ENCODE data around the gene SLC16A8. TPM values are rescaled to one million over a fixed set of nuclear protein-coding genes. Genes with fewer than 3 reads are reported as not detected.

Gene SLC16A8
- total RNA-seq, 4 donors from 2014 or later, result not detected

- peaks cover 3 to 56% (median 11%) of the 10 kb centered on the region in 4 donors for H3K27me3 ChIP-seq
- no peaks in the 10 kb centered on the region for H3K9me3 ChIP-seq
- intact Hi-C loops (cut with DNase I), result no loop called here
- no peak overlapping the region for H3K27ac ChIP-seq
- peaks cover 0 to 5% (median 0%) of the 10 kb centered on the region in 3 donors for H3K36me3 ChIP-seq
- peaks cover 17 to 38% (median 29%) of the 10 kb centered on the region in 3 donors for H3K4me1 ChIP-seq
- 86 to 100% methylated on average over 2 to 7 of the region's 25 CpGs for WGBS, 2 donors
- H3K4me3 ChIP-seq, result no peak overlapping the region
- TF ChIP-seq CTCF (IDR thresholded peaks at IDR 0.05), result no peak
- TF ChIP-seq POLR2A (IDR thresholded peaks at IDR 0.05), result no peak
- no peak for DNase-seq
Measured at GRCh38 chr22:38086001-38086845, 2.2 kb upstream of the SLC16A8 start.

- H3K36me3 ChIP-seq, result peaks cover 0 to 5% (median 0%) of the 10 kb centered on the region in 3 donors
- TF ChIP-seq POLR2A (IDR thresholded peaks at IDR 0.05) (no peak), CTCF (IDR thresholded peaks at IDR 0.05) (no peak)
- H3K9me3 ChIP-seq, result no peaks in the 10 kb centered on the region
- peaks cover 3 to 63% (median 11%) of the 10 kb centered on the region in 4 donors for H3K27me3 ChIP-seq
- H3K4me3 ChIP-seq, result no peak overlapping the region
- 78 to 83% methylated on average over 3 of the region's 5 CpGs for WGBS, 2 donors
- DNase-seq, result no peak
- intact Hi-C loops (cut with DNase I), result no loop called here
- H3K27ac ChIP-seq, result no peak overlapping the region
- peaks cover 23 to 45% (median 36%) of the 10 kb centered on the region in 3 donors for H3K4me1 ChIP-seq
Measured at GRCh38 chr22:38085501-38085900, 1.5 kb upstream of the SLC16A8 start.

GRCh38 chr22:38085056-38085455 is 1.1 kb upstream of the SLC16A8 start:
- Histone ChIP-seq H3K36me3 (peaks cover 0 to 5% (median 0%) of the 10 kb centered on the region in 3 donors), H3K4me1 (peaks cover 23 to 47% (median 36%) of the 10 kb centered on the region in 3 donors), H3K9me3 (no peaks in the 10 kb centered on the region), H3K27ac (no peak overlapping the region), H3K27me3 (peaks cover 3 to 68% (median 11%) of the 10 kb centered on the region in 4 donors), H3K4me3 (no peak overlapping the region)
- intact Hi-C loops (cut with DNase I), result no loop called here
- TF ChIP-seq POLR2A (IDR thresholded peaks at IDR 0.05), result no peak
- TF ChIP-seq CTCF (IDR thresholded peaks at IDR 0.05), result no peak
- no peak for DNase-seq
- WGBS, 2 donors, result 90 to 92% methylated on average over 3 of the region's 12 CpGs

GRCh38 chr22:38082986-38083710 is 836 bp downstream of the SLC16A8 start:
- peaks cover 0 to 5% (median 0%) of the 10 kb centered on the region in 3 donors for H3K36me3 ChIP-seq
- H3K4me1 ChIP-seq, result peaks cover 16 to 31% (median 22%) of the 10 kb centered on the region in 3 donors
- DNase-seq, result no peak
- TF ChIP-seq CTCF (IDR thresholded peaks at IDR 0.05) (no peak), POLR2A (IDR thresholded peaks at IDR 0.05) (no peak)
- no peaks in the 10 kb centered on the region for H3K9me3 ChIP-seq
- WGBS, 2 donors, result 77 to 89% methylated on average over 13 to 19 of the region's 24 CpGs
- peaks cover 0 to 54% (median 11%) of the 10 kb centered on the region in 4 donors for H3K27me3 ChIP-seq
- intact Hi-C loops (cut with DNase I), result no loop called here
- H3K27ac ChIP-seq, result no peak overlapping the region
- H3K4me3 ChIP-seq, result peak overlapping the region in 1 of 4 donors; percentile 63
